Stimulated activated CD8-positive, alpha-beta memory T cell treated with anti-CD3 and anti-CD28 coated beads, Interleukin-12 subunit alpha, Interleukin-12 subunit beta, amount 100 ng/mL, for 24 hours (primary cell): Measurements from ENCODE around the gene TCF7L1.
A peak's percentile ranks its signal among the peaks of the same experiment; 100 is the strongest.

Source experiments
- DNase-seq: peaks from one replicate; pipeline ENCODE4 v3.0.0-alpha.2; 2020; ENCODE audit errors: extremely low read depth

TCF7L1 gene

GRCh38 chr2:85354286-85355072 is 221.3 kb downstream of the TCF7L1 start, which contains the start of the genes ELMOD3 and RETSAT:
Gene ELMOD3, plus strand, starts transcription at chr2:85354769. Its CDS starts 2,430 bp downstream, at chr2:85357199.
Gene RETSAT, minus strand, starts transcription at chr2:85354528. Its CDS starts 21 bp downstream, at chr2:85354507.
- DNase-seq = peak; percentile 89

- no peak for DNase-seq
Observed at GRCh38 chr2:85355073-85355410, 221.8 kb downstream of the TCF7L1 start.

- DNase-seq = no peak
Observed at GRCh38 chr2:85355521-85355920, 222.3 kb downstream of the TCF7L1 start.

- DNase-seq = no peak
Observed at GRCh38 chr2:85356186-85356585, 223.0 kb downstream of the TCF7L1 start.

- DNase-seq = no peak
Observed at GRCh38 chr2:85357736-85358135, 224.5 kb downstream of the TCF7L1 start.
